Mesenchymal stem cell (in vitro differentiated cells and primary cell): ENCODE measurements around the gene ACYP1.

Experiments used
- DNase-seq: peaks from one replicate; pipeline ENCODE4 v3.0.0-alpha.2; 2013
- H2AFZ ChIP-seq: one replicate; pipeline ENCODE4 v1.6.1; 2013; ENCODE audit warnings: low read depth, mild to moderate bottlenecking, control low read depth, inconsistent platforms, low read length, moderate library complexity
- H2AK5ac ChIP-seq: 2 replicates; pipeline ENCODE4 v1.6.1; 2013; ENCODE audit warnings: low read length, moderate library complexity, mild to moderate bottlenecking, inconsistent platforms; ENCODE audit not compliant: severe bottlenecking
- H2BK120ac ChIP-seq: one replicate; pipeline ENCODE4 v1.6.1; 2013; ENCODE audit warnings: low read depth, mild to moderate bottlenecking, inconsistent platforms, low read length, moderate library complexity
- H2BK12ac ChIP-seq, 2 experiments: one replicate each; pipeline ENCODE4 v1.6.1; 2013; ENCODE audit warnings: inconsistent platforms in 2 of 2, low read length in 2 of 2, mild to moderate bottlenecking in 2 of 2, moderate library complexity in 2 of 2, control low read depth in 1 of 2
- H2BK15ac ChIP-seq: one replicate; pipeline ENCODE4 v1.6.1; 2013; ENCODE audit warnings: mild to moderate bottlenecking, low read depth, inconsistent platforms; ENCODE audit not compliant: poor library complexity, severe bottlenecking
- H2BK5ac ChIP-seq: 2 replicates; pipeline ENCODE4 v1.6.1; 2013; ENCODE audit warnings: low read depth, mild to moderate bottlenecking, low read length, control low read depth, inconsistent platforms; ENCODE audit not compliant: poor library complexity, severe bottlenecking
- H3K14ac ChIP-seq, 2 experiments: one replicate each; pipeline ENCODE4 v1.6.1; 2013; ENCODE audit warnings: inconsistent platforms in 2 of 2, low read length in 2 of 2, control low read depth in 1 of 2, mild to moderate bottlenecking in 1 of 2, moderate library complexity in 1 of 2
- H3K18ac ChIP-seq, 2 experiments: one replicate each; pipeline ENCODE4 v1.6.1; 2013; ENCODE audit warnings: inconsistent platforms in 2 of 2, low read length in 2 of 2, control low read depth in 1 of 2, low read depth in 1 of 2, mild to moderate bottlenecking in 1 of 2
- H3K23ac ChIP-seq, 2 experiments: one replicate each; pipeline ENCODE4 v1.6.1; 2013; ENCODE audit warnings: inconsistent platforms in 2 of 2, low read length in 2 of 2, mild to moderate bottlenecking in 2 of 2, moderate library complexity in 2 of 2, control low read depth in 1 of 2
- H3K27ac ChIP-seq: 2 replicates; pipeline ENCODE4 v1.5.1; 2013; ENCODE audit warnings: mild to moderate bottlenecking, moderate library complexity, low read length, control low read depth, inconsistent platforms; ENCODE audit not compliant: poor library complexity, severe bottlenecking
- H3K27me3 ChIP-seq, 2 experiments: 2 replicates each; pipeline versions ENCODE4 v1.6.1 to v1.7.0; 2013; ENCODE audit warnings: low read length in 2 of 2, mild to moderate bottlenecking in 2 of 2, moderate library complexity in 2 of 2, control low read depth in 1 of 2, inconsistent platforms in 1 of 2; ENCODE audit not compliant: control insufficient read depth in 1 of 2, insufficient read depth in 1 of 2
- H3K36me3 ChIP-seq, 2 experiments: 2 replicates each; pipeline versions ENCODE4 v1.6.1 to v1.7.0; 2013; ENCODE audit warnings: low read length in 2 of 2, control low read depth in 1 of 2, inconsistent platforms in 1 of 2, low read depth in 1 of 2, mild to moderate bottlenecking in 1 of 2; ENCODE audit not compliant: insufficient read depth in 2 of 2, control insufficient read depth in 1 of 2
- H3K4ac ChIP-seq, 2 experiments: one replicate each; pipeline ENCODE4 v1.6.1; 2013; ENCODE audit warnings: inconsistent platforms in 2 of 2, low read length in 2 of 2, mild to moderate bottlenecking in 2 of 2, moderate library complexity in 2 of 2, control low read depth in 1 of 2, low read depth in 1 of 2
- H3K4me1 ChIP-seq: 2 replicates; pipeline ENCODE4 v1.6.1; 2013; ENCODE audit warnings: low read depth, low read length, control low read depth; ENCODE audit not compliant: control insufficient read depth, insufficient read depth
- H3K4me2 ChIP-seq: 2 replicates; pipeline ENCODE4 v1.6.1; 2013; ENCODE audit warnings: low read length, mild to moderate bottlenecking, inconsistent platforms; ENCODE audit not compliant: poor library complexity, severe bottlenecking
- H3K4me3 ChIP-seq, 2 experiments: 2 replicates each; pipeline versions ENCODE4 v1.5.1 to v1.7.0; 2013; ENCODE audit warnings: low read length in 2 of 2, mild to moderate bottlenecking in 2 of 2, control low read depth in 1 of 2, low read depth in 1 of 2; ENCODE audit not compliant: insufficient read depth in 1 of 2
- H3K79me1 ChIP-seq: replicated peaks from 2 replicates; pipeline ENCODE4 v1.6.1; 2013; ENCODE audit warnings: mild to moderate bottlenecking, control low read depth, low read length, inconsistent platforms; ENCODE audit not compliant: poor library complexity, severe bottlenecking
- H3K9ac ChIP-seq: 2 replicates; pipeline ENCODE4 v1.7.0; 2013; ENCODE audit warnings: mild to moderate bottlenecking, low read length, moderate library complexity
- H3K9me3 ChIP-seq: 2 replicates; pipeline ENCODE4 v1.7.0; 2013; ENCODE audit warnings: mild to moderate bottlenecking, low read length; ENCODE audit not compliant: control insufficient read depth
- H4K8ac ChIP-seq: one replicate; pipeline ENCODE4 v1.6.1; 2013; ENCODE audit warnings: inconsistent platforms, mild to moderate bottlenecking, low read length, moderate library complexity
- H4K91ac ChIP-seq: one replicate; pipeline ENCODE4 v1.6.1; 2013; ENCODE audit warnings: mild to moderate bottlenecking, low read length, inconsistent platforms
- WGBS: methylation state at CpG from one replicate; pipeline ENCODE4 v1.1.7; 2013; ENCODE audit warnings: mixed read lengths; 5-methylcytosine and 5-hydroxymethylcytosine counted together

ACYP1 gene

DNA sequence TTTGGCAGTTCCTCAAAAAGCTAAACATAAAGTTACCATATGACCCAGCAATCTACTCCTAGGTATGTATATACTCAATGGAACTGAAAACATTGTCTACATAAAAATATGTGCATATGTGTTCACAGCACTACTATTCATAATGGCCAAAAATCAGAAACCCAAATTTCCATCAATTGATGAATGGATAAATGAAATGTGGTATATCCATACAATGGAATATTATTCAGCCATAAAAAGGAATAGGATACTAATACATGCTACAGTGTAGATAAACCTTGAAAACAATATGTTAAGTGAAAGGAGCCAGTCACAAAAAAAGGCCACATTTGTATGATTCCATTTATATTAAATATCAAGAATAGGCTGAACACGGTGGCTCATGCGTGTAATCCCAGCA lies 3.4 kb downstream of the ACYP1 start:
- Histone ChIP-seq H3K27me3 (no peaks in the 10 kb centered on the region), H2AFZ (no peak overlapping the region), H3K4ac (no peak overlapping the region), H3K36me3 (peaks cover 0 to 7% of the 10 kb centered on the region in 2 experiments), H3K18ac (no peak overlapping the region), H3K9me3 (no peaks in the 10 kb centered on the region), H3K4me3 (no peak overlapping the region), H3K4me2 (no peak overlapping the region), H4K91ac (no peak overlapping the region), H3K4me1 (no peaks in the 10 kb centered on the region), H2BK5ac (no peak overlapping the region), H3K23ac (no peak overlapping the region), H3K9ac (no peak overlapping the region), H3K79me1 (peaks cover 15% of the 10 kb centered on the region), H2BK15ac (no peak overlapping the region), H4K8ac (no peak overlapping the region), H3K14ac (no peak overlapping the region), H2BK12ac (no peak overlapping the region), H3K27ac (no peak overlapping the region), H2BK120ac (no peak overlapping the region), H2AK5ac (no peak overlapping the region)
- WGBS = 78% methylated on average over 2 of the region's 2 CpGs
- DNase-seq = no peak

- Histone ChIP-seq H3K9me3 (no peaks in the 10 kb centered on the region), H3K14ac (no peak overlapping the region), H3K4me3 (no peak overlapping the region), H3K79me1 (peaks cover 15% of the 10 kb centered on the region), H3K9ac (no peak overlapping the region), H3K18ac (no peak overlapping the region), H4K8ac (no peak overlapping the region), H3K4me2 (no peak overlapping the region), H3K4me1 (no peaks in the 10 kb centered on the region), H2BK15ac (no peak overlapping the region), H2AFZ (no peak overlapping the region), H2BK120ac (no peak overlapping the region), H2AK5ac (no peak overlapping the region), H2BK5ac (no peak overlapping the region), H3K27me3 (no peaks in the 10 kb centered on the region), H3K23ac (no peak overlapping the region), H4K91ac (no peak overlapping the region), H2BK12ac (no peak overlapping the region), H3K4ac (no peak overlapping the region), H3K36me3 (peaks cover 0 to 7% of the 10 kb centered on the region in 2 experiments), H3K27ac (no peak overlapping the region)
- WGBS = 60% methylated on average over 1 of the region's 2 CpGs
- DNase-seq = peak; percentile 37
Observed at GRCh38 chr14:75059642-75060041, 4.2 kb downstream of the ACYP1 start.

GRCh38 chr14:75054421-75054820 lies 9.4 kb downstream of the ACYP1 start:
- no peak overlapping the region for H2BK12ac ChIP-seq
- no peak overlapping the region for H3K14ac ChIP-seq
- no peak overlapping the region for H2AFZ ChIP-seq
- H4K91ac ChIP-seq = no peak overlapping the region
- no peak overlapping the region for H3K18ac ChIP-seq
- no peak overlapping the region for H4K8ac ChIP-seq
- no peak overlapping the region for H2BK15ac ChIP-seq
- no peaks in the 10 kb centered on the region for H3K9me3 ChIP-seq
- H3K27me3 ChIP-seq = no peaks in the 10 kb centered on the region
- H2BK120ac ChIP-seq = no peak overlapping the region
- H3K79me1 ChIP-seq = peaks cover 11% of the 10 kb centered on the region
- no peak overlapping the region for H2AK5ac ChIP-seq
- peak overlapping the region; percentile 75 for H3K9ac ChIP-seq
- no peak overlapping the region for H3K4me2 ChIP-seq
- H3K23ac ChIP-seq = no peak overlapping the region
- H3K4ac ChIP-seq = no peak overlapping the region
- DNase-seq = no peak
- no peaks in the 10 kb centered on the region for H3K36me3 ChIP-seq
- peaks cover 4% of the 10 kb centered on the region for H3K4me1 ChIP-seq
- no peak overlapping the region for H2BK5ac ChIP-seq
- peak overlapping the region in 1 of 2 experiments; percentile 14 for H3K4me3 ChIP-seq
- no CpG with 5 or more reads among the region's 1 CpG for WGBS
- H3K27ac ChIP-seq = no peak overlapping the region

- Histone ChIP-seq H3K27me3 (no peaks in the 10 kb centered on the region), H2BK120ac (no peak overlapping the region), H3K79me1 (peaks cover 15% of the 10 kb centered on the region), H3K4ac (no peak overlapping the region), H3K9me3 (no peaks in the 10 kb centered on the region), H3K4me3 (peak overlapping the region in 1 of 2 experiments; percentile 14), H4K91ac (no peak overlapping the region), H3K9ac (peak overlapping the region; percentile 75), H3K4me2 (no peak overlapping the region), H2AK5ac (no peak overlapping the region), H3K23ac (no peak overlapping the region), H3K14ac (no peak overlapping the region), H3K18ac (no peak overlapping the region), H2AFZ (no peak overlapping the region), H3K27ac (no peak overlapping the region), H2BK12ac (no peak overlapping the region), H3K4me1 (peaks cover 4% of the 10 kb centered on the region), H4K8ac (peak overlapping the region; percentile 59), H2BK5ac (no peak overlapping the region), H2BK15ac (no peak overlapping the region), H3K36me3 (peaks cover 0 to under 1% of the 10 kb centered on the region in 2 experiments)
- peak; percentile 45 for DNase-seq
- 81% methylated on average over 3 of the region's 5 CpGs for WGBS
Observed at GRCh38 chr14:75053396-75054291, 10.2 kb downstream of the ACYP1 start.
